Amniotic epithelial cell (primary cell): ENCODE results near the gene CILP.
"Not testable (repeated sequence)": the region's sequence is repeated elsewhere in the genome, so short reads cannot be mapped to it uniquely, and the experiment has no call there.

Source experiments
- DNase-seq: peaks from one replicate; pipeline ENCODE4 v3.0.0-alpha.2; 2010; ENCODE audit warnings: low read depth

Gene CILP

GRCh38 chr15:65192016-65192415 is 19.3 kb downstream of the CILP start:
- peak; percentile 47 for DNase-seq

DNA sequence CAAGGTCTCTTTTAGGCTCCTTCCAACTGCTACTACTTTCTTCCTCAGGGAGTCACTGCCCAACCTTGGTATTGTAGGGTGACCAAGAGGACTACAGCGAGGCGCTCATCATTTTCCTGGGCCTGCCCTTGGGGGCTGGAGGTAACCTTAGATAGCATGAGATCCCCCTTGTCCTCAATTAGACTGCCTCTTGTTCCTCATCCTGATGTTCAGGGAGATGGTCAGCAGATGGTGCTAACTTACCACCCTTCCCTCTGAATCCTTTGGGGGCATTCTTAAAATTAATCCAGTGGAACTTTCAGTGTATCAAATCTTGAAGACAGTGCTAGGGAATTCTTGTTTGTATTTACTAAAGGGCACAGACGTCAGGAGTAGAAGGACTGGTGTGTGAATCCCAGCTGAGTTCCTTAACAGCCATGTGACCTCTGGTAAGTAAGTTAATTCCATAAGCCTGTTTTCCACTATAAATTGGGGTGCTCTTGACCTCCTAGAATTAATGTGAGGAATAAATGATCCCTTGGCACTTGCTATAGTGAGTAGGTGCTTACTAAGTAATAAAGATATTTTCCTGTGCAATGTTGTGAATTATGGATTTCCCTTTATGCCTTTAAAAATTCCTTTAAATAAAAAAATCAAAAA is 22.1 kb downstream of the CILP start:
- DNase-seq, result peak; percentile 51

- not testable (repeated sequence) for DNase-seq
Measured at GRCh38 chr15:65188472-65188871, 22.8 kb downstream of the CILP start.

- peak; percentile 96 for DNase-seq
Measured at GRCh38 chr15:65184868-65185717, 26.2 kb downstream of the CILP start, which contains the start of gene CLPX. Gene CLPX, minus strand, starts transcription at chr15:65185342. Its CDS starts 189 bp downstream, at chr15:65185153.

GRCh38 chr15:65184305-65184867 is 26.9 kb downstream of the CILP start:
- DNase-seq, result peak; percentile 72

DNA sequence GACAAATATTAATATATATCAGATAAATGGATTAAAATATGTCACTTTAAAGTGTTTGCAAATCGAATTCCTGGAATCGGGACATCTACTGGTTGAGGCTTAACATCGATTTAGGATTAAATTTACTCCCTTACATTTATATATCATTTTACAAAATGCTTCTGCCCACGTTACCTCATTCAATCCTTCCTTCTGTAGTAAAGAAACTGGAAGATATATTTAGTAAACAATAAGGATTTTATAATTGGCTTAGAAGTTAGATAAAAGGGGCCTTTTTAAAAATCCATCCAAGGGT is 27.5 kb downstream of the CILP start:
- no peak for DNase-seq

- DNase-seq, result no peak
Measured at GRCh38 chr15:65182538-65182937, 28.7 kb downstream of the CILP start.

DNA sequence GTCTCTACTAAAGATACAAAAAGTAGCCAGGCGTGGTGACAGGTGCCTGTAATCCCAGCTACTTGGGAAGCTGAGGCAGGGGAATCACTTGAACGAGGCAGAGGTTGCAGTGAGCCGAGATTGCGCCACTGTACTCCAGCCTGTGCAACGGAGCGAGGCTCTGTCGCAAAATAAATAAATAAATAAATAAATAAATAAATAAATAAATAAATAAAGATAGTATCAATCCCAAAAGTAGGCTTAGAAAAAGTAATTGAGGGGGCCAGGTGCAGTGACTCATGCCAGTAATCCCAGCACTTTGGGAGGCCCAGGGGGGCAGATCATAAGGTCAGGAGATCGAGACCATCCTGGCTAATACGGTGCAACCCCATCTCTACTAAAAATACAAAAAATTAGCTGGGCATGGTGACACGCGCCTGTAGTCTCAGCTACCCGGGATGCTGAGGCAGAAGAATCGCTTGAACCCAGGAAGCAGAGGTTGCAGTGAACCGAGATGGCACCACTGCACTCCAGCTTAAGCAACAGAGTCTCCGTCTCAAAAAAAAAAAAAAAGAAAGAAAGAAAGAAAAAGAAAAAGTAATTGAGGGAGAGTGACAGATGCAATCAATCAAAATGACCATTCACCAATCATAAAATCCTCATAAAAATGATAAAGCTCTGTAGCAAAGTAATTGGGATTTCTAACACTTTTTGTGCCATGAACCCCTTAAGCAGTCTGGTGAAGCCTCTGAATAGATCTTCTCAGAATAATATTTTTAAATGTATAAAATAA is 29.5 kb downstream of the CILP start:
- not testable (repeated sequence) for DNase-seq

- DNase-seq, result no peak
Measured at GRCh38 chr15:65180167-65180566, 31.1 kb downstream of the CILP start.

- DNase-seq, result peak; percentile 21
Measured at GRCh38 chr15:65177901-65178300, 33.4 kb downstream of the CILP start.

DNA sequence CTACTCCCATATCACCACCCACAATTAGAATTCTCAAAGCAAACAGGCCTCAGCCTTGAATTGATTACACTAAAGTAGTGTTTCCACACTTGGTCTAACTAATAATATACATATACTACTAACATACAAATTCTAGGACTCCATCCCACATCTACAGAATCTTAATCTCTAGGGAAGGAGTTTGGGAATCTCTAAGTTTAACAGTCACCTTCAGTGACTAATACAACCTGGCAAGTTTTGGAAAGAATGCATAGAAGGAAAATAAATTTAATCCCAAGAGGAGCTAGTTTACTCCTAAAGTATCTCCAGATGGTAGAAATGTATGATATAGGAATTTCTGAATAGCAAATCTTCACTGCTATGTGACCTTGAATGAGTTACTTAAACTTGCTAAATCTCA is 35.2 kb downstream of the CILP start:
- DNase-seq, result no peak

- DNase-seq, result no peak
Measured at GRCh38 chr15:65175511-65175910, 35.8 kb downstream of the CILP start.

- DNase-seq, result no peak
Measured at GRCh38 chr15:65174509-65174908, 36.8 kb downstream of the CILP start.

DNA sequence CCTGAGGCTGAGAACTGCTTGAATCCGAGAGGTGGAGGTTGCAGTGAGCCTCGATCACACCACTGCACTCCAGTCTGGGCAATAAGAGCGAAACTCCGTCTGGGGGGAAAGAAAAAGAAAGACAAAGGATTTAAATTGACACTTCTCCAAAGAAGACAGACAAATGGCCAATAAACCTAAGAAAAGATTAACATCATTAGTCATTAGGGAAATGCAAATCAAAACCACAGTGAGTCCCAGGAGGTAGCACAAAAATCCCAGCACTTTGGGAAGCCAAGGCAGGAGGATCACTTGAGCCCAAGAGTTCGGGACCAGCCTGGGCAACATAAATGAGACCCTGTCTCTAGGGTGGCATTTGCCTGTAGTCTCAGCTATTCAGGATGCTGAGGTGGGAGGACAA is 38.7 kb downstream of the CILP start:
- no peak for DNase-seq

- DNase-seq, result no peak
Measured at GRCh38 chr15:65171428-65171827, 39.8 kb downstream of the CILP start.

DNA sequence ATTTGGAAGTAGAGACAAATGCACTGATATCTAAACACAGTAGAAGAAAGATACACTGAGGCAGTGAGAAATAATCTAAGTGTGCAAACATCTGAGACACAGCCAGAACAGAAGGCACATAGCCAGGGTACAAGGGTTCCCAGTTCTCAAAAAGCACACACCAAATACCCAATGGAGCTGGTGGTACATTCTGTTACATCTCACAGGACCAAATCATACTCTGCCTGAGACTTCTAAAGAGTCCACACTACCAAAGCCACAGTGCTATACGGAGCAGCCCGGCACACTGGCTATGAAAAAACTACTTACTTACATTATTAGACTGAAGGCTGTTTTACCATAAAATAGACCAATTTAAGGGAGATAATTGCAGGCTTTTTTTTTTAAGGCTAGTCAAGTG is 45.4 kb downstream of the CILP start:
- DNase-seq, result no peak

DNA sequence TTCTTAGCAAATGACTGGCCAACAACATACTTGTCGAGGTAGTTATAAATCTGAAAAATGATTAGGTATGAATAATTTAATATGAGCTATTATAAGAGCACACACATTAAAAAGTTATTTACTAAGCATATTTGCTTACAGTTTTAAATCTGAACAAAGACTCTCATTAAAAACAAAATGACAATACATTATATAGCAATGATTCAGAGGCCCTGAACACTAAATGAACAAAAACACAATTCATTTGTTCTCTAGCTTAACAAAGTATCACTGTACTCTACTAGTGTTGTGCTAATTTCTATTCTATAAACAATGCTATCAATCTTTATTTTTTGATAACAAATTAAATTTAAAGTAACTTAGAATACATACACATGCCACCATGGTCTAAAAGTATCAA is 47.1 kb downstream of the CILP start:
- DNase-seq, result no peak

DNA sequence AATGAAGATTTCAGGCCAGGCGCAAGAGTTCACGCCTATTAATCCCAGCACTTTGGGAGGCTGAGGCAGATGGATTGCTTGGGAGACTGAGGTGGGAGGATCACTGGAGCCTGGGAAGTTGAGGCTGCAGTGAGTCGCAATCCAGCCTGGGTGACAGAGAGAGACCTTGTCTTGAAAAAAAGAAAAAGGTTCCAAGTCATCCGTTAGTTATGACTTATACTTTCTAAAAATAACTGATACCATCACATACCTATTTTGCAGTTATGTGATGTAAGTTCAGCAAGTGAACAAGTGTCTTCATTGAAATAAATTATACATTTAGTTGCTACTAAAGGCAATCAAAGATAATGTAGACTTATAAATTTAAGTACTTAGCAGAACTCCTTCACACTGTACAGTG is 48.2 kb downstream of the CILP start:
- DNase-seq, result no peak

DNA sequence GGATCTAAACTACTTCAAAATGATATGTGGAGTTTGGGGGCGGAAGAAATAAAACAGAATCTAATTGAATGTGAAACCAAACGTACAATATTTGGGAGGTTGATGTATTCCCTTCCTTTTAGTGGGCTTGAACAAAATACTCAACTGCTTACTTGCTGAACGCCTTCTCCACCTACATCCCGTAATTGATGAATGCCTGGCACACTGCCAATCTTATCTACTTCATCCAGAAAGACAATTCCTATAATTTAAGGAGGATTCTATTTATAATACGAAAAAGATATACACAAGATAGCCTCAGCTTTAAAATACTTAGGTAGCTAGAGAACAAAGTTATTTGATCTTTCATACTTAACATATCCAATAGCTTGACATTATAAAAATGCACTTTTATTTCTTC is 54.6 kb downstream of the CILP start:
- no peak for DNase-seq

- no peak for DNase-seq
Measured at GRCh38 chr15:65154720-65155119, 56.6 kb downstream of the CILP start.

DNA sequence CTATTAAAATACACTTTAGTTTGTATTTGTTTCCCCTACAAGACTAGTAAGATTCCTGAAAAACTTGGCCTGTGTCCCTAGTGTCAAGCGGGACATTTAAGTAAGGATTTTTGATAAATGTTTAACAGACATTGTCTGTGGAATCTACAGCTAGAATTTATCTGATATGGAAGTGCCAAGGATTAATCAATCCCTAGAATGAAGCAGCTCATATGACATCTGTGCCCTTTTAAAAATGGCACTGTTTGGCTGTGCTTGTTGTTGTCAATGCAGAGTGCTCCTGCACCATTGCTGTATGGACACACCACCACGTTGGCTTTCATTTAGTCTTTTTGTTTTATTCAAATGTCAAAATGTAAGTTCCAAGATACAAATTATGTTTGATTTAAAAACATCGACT is 63.4 kb downstream of the CILP start:
- no peak for DNase-seq

GRCh38 chr15:65146438-65146837 is 64.8 kb downstream of the CILP start:
- DNase-seq, result no peak
